GM18508 (cell line): ENCODE results near the gene RPAP3.

Source experiments
- ATAC-seq: cut with Tn5 transposase; IDR thresholded peaks from one replicate; pipeline ENCODE4 v1.9.1; 2021; ENCODE audit warnings: moderate number of reproducible peaks; ENCODE audit not compliant: insufficient read depth, unreplicated experiment

Gene RPAP3

GRCh38 chr12:47743311-47743860, 37.6 kb upstream of the RPAP3 start:
- ATAC-seq, result no peak

GRCh38 chr12:47742253-47742825, 36.5 kb upstream of the RPAP3 start:
- ATAC-seq, result no peak

GRCh38 chr12:47741340-47741703, 35.5 kb upstream of the RPAP3 start:
- no peak for ATAC-seq

- ATAC-seq, result no peak
Observed at GRCh38 chr12:47740606-47741339, 34.9 kb upstream of the RPAP3 start.

GRCh38 chr12:47739979-47740378, 34.1 kb upstream of the RPAP3 start:
- ATAC-seq, result no peak

GRCh38 chr12:47739297-47739696, 33.5 kb upstream of the RPAP3 start:
- no peak for ATAC-seq

- ATAC-seq, result no peak
Observed at GRCh38 chr12:47737936-47738594, 32.2 kb upstream of the RPAP3 start.

GRCh38 chr12:47736877-47737676, 31.2 kb upstream of the RPAP3 start:
- ATAC-seq, result no peak

- ATAC-seq, result no peak
Observed at GRCh38 chr12:47736216-47736615, 30.4 kb upstream of the RPAP3 start.

- ATAC-seq, result no peak
Observed at GRCh38 chr12:47735649-47736048, 29.8 kb upstream of the RPAP3 start.

GRCh38 chr12:47734725-47735480, 29.1 kb upstream of the RPAP3 start:
- no peak for ATAC-seq

GRCh38 chr12:47733142-47733541, 27.3 kb upstream of the RPAP3 start:
- ATAC-seq, result no peak

GRCh38 chr12:47732504-47732903, 26.7 kb upstream of the RPAP3 start:
- ATAC-seq, result no peak

GRCh38 chr12:47731723-47732122, 25.9 kb upstream of the RPAP3 start:
- no peak for ATAC-seq

- ATAC-seq, result no peak
Observed at GRCh38 chr12:47730341-47730744, 24.5 kb upstream of the RPAP3 start.

GRCh38 chr12:47729233-47729632, 23.4 kb upstream of the RPAP3 start:
- ATAC-seq, result no peak

- ATAC-seq, result peak; percentile 63
Observed at GRCh38 chr12:47725893-47726292, 20.1 kb upstream of the RPAP3 start.

- no peak for ATAC-seq
Observed at GRCh38 chr12:47725091-47725772, 19.4 kb upstream of the RPAP3 start, which contains the start of gene ENDOU. TSS of gene ENDOU (minus strand) at chr12:47725490. CDS start at chr12:47725413, 77 bp downstream.

GRCh38 chr12:47722941-47723631, 17.3 kb upstream of the RPAP3 start:
- ATAC-seq, result no peak
